Measurements from ENCODE around the gene NCAPD3.

- TF ChIP-seq CTCF (IDR thresholded peaks at IDR 0.05) (no peak), POLR2A (IDR thresholded peaks at IDR 0.05) (no peak)
Observed at GRCh38 chr11:134257101-134257500, 33.3 kb upstream of the NCAPD3 start.

Measured in esophagus squamous epithelium (tissue), 4 donors.